Transverse colon (tissue), 4 donors: ENCODE data around the gene PLA2G15.

Source experiments
- CTCF ChIP-seq, 5 experiments: fragments of 200-600 bp in 3 of 5; fragments of 450-650 bp in 2 of 5; sonication (generic) in 3 of 5; IDR thresholded peaks; 1 replicate in 2 of 5; 2 replicates in 3 of 5; pipeline ENCODE4 v1.5.1; 2016 to 2017; ENCODE audit warnings: antibody characterized with exemption in 5 of 5, inconsistent platforms in 3 of 5, mild to moderate bottlenecking in 2 of 5, moderate library complexity in 1 of 5
- POLR2A ChIP-seq: fragments of 450-650 bp; IDR thresholded peaks from one replicate; pipeline ENCODE4 v1.6.1; 2016; ENCODE audit warnings: antibody characterized with exemption, mild to moderate bottlenecking, moderate library complexity
- POLR2AphosphoS5 ChIP-seq, 3 donors: sonication (generic); formaldehyde crosslinking; IDR thresholded peaks; one replicate each; pipeline ENCODE4 v1.6.1; 2016; ENCODE audit warnings: antibody characterized with exemption in 3 of 3

- no peak for TF ChIP-seq CTCF (IDR thresholded peaks at IDR 0.05)
- no peak for TF ChIP-seq POLR2A
- TF ChIP-seq POLR2AphosphoS5 (IDR thresholded peaks at IDR 0.05), result no peak
These were observed 4.2 kb downstream of the PLA2G15 start for GRCh38 chr16:68249371-68249770.
